GM18511 (cell line): ENCODE measurements around the gene KLF13.

Experiments used
- ATAC-seq: cut with Tn5 transposase; IDR thresholded peaks from one replicate; pipeline ENCODE4 v1.9.1; 2021; ENCODE audit warnings: mild to moderate bottlenecking, moderate library complexity; ENCODE audit not compliant: unreplicated experiment

The KLF13 gene

DNA sequence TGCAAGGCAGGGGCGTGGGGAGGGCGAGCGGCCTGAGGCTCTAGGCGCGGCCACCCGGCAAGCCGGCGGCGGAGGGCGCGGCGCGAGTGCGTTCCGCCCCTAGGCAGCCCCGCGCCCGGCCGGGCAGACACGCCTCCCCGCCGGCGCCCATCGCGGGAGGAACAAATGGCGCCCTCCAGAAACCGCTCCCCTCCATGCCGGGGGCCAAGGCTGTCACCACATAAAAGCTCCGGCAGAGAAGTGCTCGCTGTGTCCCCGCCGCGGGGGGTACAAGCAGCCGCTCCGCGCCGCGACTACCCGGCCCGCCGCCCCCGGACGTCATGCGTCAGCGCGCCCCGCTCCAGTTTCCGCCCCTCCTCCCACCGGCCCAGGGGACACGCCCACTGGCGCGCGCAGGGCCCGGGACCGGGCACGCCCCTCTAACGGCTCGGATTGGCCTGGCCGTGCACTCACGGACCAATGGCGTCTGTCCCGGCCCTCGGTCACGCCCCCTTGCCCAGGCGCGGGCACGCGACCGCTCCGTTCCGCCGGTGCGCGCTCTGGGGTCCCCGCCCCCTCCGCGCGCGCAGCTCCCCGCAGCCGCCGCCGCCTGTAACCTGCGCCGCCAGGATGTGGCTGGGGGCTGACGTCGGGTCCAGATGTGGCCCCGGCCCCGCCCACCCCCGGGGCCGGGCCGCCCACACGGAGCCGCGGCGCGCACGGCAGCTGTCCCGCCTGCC is at the start of gene KLF13:
Gene KLF13 (plus strand): TSS at position 680 of the 719 bp plus-strand sequence. CDS start 378 bp downstream, outside the sequence.
- ATAC-seq, result peak; percentile 68

DNA sequence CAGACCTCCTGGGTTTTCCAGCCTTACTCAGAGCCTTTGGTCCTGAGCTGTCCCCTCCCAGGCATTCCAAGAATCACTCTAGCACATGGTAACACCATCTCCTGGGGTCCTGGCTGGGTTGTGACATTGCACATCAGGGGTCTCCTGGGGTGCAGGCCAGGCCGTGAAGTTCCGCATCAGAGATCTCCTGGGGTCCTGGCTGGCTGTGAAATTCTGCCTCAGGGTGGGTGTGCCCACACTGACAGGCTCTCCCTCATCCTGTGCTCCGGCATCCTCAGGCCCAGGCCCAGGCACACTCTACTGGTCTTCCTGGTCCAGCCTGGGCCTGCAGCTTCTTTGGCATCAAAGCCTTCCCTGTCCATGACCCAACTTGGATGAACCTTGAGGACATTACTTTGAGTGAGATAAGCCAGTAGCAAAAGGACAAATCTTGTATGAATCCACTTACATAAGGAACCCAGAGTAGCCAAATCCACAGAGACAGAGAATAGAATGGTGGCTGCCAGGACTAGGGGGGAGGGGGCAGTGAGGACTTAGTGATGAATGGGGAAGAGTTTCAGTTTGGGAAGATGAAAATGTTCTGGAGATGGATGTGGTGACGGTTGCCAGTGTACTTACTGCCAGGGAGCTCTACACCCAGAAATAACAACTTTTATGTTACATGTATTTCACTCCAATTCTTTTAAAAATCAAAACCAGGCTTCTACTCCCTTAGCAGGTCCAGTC is 49.1 kb upstream of the KLF13 start:
- ATAC-seq, result no peak

DNA sequence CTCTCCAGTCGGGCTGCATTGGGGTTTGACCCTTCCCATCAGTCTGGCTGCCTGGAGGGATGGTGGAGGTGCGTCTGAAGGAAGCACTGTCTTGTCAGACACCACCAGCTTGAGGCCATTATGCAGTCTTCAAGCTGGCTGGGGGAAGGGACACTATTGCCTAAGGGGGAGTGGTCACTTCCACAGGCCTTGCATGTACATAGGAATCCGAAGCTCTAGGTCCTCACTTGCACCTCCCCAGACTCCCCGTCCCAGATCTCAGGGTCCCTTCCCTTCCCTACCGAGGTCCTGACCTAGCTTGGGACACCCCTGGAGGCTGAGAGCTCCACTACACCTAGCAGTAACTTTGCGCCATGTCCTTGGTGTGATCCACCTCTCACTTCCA is 48.6 kb upstream of the KLF13 start:
- ATAC-seq, result no peak

GRCh38 chr15:31278544-31279220 is 48.0 kb upstream of the KLF13 start:
- no peak for ATAC-seq

GRCh38 chr15:31279221-31280045 is 47.2 kb upstream of the KLF13 start:
- no peak for ATAC-seq

GRCh38 chr15:31280046-31280830 is 46.4 kb upstream of the KLF13 start:
- ATAC-seq, result no peak

DNA sequence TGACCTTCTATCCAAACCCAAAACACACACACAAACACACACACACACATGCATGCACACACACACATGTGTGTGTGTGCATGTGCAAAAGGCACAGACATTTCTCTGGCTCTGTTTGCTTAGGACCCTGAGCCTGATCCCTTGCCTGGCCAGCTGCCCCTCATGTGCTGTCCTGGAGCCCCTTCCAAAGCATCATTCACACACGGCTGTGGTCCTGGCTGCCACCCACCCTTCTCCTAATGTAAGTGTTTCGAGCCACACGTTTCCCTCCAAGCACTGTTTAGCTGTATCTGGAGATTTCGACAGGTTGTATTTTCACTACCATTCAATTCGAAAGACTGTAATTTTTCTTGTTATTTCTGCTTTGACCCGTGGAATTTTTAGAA is 45.8 kb upstream of the KLF13 start:
- ATAC-seq, result no peak

- no peak for ATAC-seq
Measured at GRCh38 chr15:31283043-31283442, 43.6 kb upstream of the KLF13 start.

DNA sequence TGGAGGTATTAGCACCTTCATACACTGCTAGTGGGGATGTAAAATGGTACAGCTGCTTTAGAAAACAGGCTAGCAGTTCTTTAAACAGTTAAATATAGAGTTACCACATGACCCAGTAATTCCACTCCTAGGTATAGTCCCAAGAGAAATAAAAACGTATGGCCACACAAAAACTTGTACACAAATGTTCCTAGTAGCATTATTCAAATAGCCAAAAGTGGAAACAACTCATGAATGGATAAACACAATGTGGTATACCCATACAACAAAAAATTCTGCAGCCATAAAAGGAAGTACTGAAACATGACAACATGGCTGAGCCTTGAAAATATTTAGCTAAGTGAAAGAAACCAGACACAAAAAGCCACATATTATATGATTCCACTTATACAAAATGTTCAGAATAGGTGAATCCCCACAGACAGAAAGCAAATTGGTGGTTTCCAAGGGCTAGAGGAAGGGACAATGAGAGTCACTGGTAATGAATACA is 40.8 kb upstream of the KLF13 start:
- peak; percentile 77 for ATAC-seq

GRCh38 chr15:31291048-31291578 is 35.5 kb upstream of the KLF13 start:
- ATAC-seq, result no peak

- no peak for ATAC-seq
Measured at GRCh38 chr15:31292391-31293015, 34.1 kb upstream of the KLF13 start.

DNA sequence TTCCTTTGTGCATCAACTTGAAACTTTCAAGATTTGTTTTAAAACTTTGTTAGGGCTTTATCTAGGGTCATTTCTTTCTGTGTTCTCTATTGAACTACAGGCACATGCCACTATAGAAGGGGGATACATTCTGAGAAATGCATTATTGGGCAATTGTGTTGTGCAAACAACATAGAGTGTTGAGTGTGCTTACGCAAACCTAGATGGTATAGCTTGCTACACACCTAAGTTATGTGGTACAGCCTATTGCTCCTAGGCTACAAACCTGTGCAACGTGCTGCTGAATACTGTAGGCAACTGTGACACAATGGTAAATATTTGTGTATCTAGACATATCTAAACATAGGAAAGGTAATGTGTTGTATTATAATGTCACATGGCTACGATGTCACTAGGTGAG is 33.0 kb upstream of the KLF13 start:
- ATAC-seq, result no peak

DNA sequence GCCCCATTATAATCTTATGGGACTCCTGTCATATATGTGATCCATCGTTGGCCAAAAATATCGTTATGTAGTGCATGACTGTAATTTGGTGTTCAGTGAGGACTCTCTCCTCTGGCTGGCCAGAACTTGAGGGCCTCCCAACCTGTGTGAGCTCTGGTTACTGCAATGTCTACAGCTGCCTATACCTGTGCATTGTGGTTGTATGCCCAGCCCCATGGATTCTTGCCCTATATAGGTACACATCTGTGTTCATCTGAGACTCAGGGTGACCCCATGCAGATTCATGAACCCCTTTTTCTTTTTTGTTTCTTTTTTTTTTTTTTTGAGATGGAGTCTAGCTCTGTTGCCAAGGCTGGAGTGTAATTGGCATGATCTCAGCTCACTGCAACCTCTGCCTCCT is 32.6 kb upstream of the KLF13 start:
- no peak for ATAC-seq

GRCh38 chr15:31295658-31296057 is 31.0 kb upstream of the KLF13 start:
- ATAC-seq, result no peak

GRCh38 chr15:31296219-31296645 is 30.4 kb upstream of the KLF13 start:
- no peak for ATAC-seq

GRCh38 chr15:31296646-31297574 is 29.7 kb upstream of the KLF13 start:
- no peak for ATAC-seq

DNA sequence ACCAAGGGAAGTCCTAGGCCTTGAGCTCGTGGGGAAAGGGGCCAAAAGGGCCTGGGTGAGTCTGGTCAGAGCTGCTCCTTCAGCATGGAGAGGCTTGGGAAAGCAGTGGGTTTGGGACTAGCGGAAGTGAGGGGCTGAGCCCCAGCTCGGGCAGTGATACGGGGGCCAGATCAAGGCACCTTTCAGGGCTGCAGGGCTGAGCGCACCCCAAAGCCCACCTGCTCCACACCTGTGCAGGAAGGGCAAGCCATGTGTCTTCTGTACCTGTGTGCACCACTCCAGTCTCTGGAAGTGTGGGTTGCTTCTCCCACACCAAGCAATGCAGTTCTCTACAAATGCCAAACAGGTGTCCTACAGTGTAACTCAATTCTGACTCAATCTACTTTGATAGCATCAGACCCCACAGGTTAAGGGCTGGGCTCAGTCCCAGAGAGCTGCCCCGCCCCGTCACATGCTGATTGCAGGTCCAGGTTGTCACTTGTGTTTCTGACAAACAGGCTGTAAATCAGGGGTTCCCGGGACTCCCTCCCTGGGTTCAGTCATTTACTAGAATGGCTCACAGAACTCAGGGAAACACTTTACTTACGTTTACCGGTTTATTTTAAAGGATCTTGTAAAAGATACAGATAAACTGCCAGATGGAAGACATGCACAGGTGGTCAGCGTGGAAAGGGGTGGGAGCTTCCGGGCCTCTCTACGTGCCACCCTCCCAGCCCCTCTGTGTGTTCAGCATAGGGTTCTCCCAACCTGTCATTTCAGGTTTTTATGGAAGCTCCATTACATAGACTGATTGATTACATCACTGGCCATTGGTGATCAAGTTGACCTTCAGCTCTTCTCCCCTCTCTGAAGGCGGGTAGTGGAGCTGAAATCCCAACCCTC is 28.8 kb upstream of the KLF13 start:
- ATAC-seq, result no peak
